ENCODE measurements around the gene JMJD4. TPM values are rescaled to one million over a fixed set of nuclear protein-coding genes. Genes with fewer than 3 reads are reported as not detected.
"Not testable (repeated sequence)": the region's sequence is repeated elsewhere in the genome, so short reads cannot be mapped to it uniquely, and the experiment has no call there.

Gene JMJD4
- total RNA-seq, 1 donor: 26.8 TPM

DNA sequence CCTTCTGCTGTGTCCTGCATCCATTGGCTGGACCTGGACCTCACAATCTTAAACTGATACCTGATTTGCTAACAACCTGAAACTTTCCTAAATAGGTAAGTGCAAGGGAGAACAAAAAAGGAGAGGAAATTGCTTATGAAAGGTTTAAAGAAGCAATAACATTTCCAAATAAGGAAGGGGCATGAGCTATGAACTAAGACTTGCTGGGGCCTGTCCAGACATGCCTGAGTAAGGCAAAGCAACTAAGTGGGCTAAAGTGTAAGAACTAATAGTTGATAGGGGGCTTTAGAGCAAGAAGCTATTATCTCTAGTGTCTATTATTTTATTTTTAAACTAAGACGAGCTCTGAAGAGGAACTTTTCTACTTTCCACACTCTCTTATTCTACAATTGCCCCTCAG lies 11.6 kb downstream of the JMJD4 start:
- TF ChIP-seq, protein P1, sequence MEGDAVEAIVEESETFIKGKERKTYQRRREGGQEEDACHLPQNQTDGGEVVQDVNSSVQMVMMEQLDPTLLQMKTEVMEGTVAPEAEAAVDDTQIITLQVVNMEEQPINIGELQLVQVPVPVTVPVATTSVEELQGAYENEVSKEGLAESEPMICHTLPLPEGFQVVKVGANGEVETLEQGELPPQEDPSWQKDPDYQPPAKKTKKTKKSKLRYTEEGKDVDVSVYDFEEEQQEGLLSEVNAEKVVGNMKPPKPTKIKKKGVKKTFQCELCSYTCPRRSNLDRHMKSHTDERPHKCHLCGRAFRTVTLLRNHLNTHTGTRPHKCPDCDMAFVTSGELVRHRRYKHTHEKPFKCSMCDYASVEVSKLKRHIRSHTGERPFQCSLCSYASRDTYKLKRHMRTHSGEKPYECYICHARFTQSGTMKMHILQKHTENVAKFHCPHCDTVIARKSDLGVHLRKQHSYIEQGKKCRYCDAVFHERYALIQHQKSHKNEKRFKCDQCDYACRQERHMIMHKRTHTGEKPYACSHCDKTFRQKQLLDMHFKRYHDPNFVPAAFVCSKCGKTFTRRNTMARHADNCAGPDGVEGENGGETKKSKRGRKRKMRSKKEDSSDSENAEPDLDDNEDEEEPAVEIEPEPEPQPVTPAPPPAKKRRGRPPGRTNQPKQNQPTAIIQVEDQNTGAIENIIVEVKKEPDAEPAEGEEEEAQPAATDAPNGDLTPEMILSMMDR (IDR thresholded peaks at IDR 0.05; ENCODE audit: insufficient read depth, low read length): no peak
- DNase-seq (ENCODE audit: low read depth): no peak
- no peak overlapping the region for H3K4me3 ChIP-seq (ENCODE audit: low read depth, low read length)

DNA sequence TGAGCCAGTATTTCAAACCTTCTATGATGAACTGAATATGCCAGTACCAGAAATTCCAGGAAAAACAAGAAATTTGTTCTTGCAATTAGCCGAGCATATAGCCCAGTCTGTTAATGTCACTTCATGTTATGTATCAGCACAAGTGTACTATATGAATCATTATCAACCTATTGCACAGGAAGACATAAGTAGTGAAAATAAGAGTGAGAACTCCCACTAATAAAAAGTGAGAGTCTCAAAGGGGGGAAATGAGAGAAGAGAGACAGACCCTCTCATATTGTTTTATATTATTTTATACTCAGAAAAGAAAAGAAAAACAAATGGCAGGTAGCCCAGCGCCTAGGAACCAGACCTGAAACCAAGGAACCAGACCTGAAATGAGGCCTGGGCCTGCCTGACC lies 16.2 kb downstream of the JMJD4 start:
- DNase-seq (ENCODE audit: low read depth): no peak
- TF ChIP-seq, protein P1 (IDR thresholded peaks at IDR 0.05; ENCODE audit: insufficient read depth, low read length): no peak
- no peak overlapping the region for H3K4me3 ChIP-seq (ENCODE audit: low read depth, low read length)

- no peak for DNase-seq (ENCODE audit: low read depth)
- TF ChIP-seq, protein P1 (IDR thresholded peaks at IDR 0.05; ENCODE audit: insufficient read depth, low read length): no peak
- no peak overlapping the region for H3K4me3 ChIP-seq (ENCODE audit: low read depth, low read length)
These were observed 22.5 kb downstream of the JMJD4 start for GRCh38 chr1:227712648-227713047.

DNA sequence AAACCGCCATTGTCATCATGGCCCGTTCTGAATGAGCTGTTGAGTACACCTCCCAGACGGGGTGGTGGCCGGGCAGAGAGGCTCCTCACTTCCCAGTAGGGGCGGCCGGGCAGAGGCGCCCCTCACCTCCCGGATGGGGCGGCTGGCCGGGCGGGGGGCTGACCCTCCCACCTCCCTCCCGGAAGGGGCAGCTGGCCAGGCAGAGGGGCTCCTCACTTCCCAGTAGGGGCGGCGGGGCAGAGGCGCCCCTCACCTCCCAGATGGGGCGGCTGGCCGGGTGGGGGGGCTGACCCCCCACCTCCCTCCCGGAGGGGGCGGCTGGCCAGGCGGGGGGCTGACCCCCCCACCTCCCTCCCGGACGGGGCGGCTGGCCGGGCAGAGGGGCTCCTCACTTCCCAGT lies 24.6 kb downstream of the JMJD4 start:
- H3K4me3 ChIP-seq (ENCODE audit: low read depth, low read length); DNase-seq (ENCODE audit: low read depth): not testable (repeated sequence)

GRCh38 chr1:227709451-227709850 lies 25.7 kb downstream of the JMJD4 start:
- no peak for DNase-seq (ENCODE audit: low read depth)
- TF ChIP-seq, protein P1 (IDR thresholded peaks at IDR 0.05; ENCODE audit: insufficient read depth, low read length): no peak
- H3K4me3 ChIP-seq (ENCODE audit: low read depth, low read length): no peak overlapping the region

- DNase-seq (ENCODE audit: low read depth): no peak
These were observed 27.3 kb downstream of the JMJD4 start for GRCh38 chr1:227707846-227708245.

DNA sequence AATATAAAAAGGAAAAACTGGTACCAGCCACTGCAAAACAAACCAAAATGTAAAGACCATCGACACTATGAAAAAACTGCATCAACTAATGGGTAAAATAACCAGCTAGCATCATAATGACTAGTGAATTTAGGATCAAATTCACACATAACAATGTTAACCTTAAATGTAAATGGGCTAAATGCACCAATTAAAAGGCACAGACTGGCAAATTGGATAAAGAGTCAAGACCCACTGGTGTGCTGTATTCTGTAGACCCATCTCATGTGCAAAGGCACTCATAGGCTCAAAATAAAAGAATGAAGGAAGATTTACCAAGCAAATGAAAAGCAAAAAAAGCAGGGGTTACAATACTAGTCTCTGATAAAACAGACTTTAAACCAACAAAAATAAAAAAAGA lies 33.5 kb downstream of the JMJD4 start:
- DNase-seq (ENCODE audit: low read depth); H3K4me3 ChIP-seq (ENCODE audit: low read depth, low read length): not testable (repeated sequence)

More at GRCh38 chr1:227707846-227708245, 27.3 kb downstream of the JMJD4 start:
- TF ChIP-seq, protein P1 (IDR thresholded peaks at IDR 0.05; ENCODE audit: insufficient read depth, low read length): no peak
- no peak overlapping the region for H3K4me3 ChIP-seq (ENCODE audit: low read depth, low read length)

DNA sequence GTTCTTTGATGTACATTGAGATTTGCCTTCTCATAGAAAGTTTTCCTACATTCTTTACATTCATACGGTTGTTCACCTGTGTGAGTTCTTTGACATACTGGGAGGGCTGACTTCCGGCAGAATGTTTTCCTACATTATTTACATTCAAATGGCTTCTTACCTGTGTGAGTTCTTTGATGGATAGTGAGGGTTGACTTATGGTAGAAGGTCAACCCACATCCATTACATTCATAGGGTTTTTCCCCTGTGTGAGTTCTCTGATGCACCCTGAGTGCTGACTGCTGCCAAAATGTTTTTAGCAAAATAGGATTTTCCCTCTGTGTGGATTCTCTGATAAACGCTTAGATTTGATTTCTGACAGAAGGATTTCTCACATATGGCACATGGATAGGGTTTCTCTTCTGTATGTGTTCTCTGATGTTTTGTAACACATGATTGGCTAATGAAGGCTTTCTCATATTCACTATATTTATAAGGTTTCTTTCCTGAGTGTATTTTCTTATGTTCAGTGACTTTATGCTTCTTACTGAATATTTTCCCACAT lies 37.7 kb downstream of the JMJD4 start:
- DNase-seq (ENCODE audit: low read depth): no peak
- H3K4me3 ChIP-seq (ENCODE audit: low read depth, low read length): no peak overlapping the region
- TF ChIP-seq, protein P1 (IDR thresholded peaks at IDR 0.05; ENCODE audit: insufficient read depth, low read length): no peak

Data from fibroblast of the aortic adventitia (primary cell).